Activated T-cell treated with anti-CD3 and anti-CD28 coated beads, Interleukin-2, amount 50 U/mL, for 48 hours (primary cell): ENCODE data around the gene DNAJC2.
A peak's percentile ranks its signal among the peaks of the same experiment; 100 is the strongest.
"Not testable (repeated sequence)": the region's sequence is repeated elsewhere in the genome, so short reads cannot be mapped to it uniquely, and the experiment has no call there.

Source experiments
- DNase-seq, 2 experiments: peaks; one replicate each; pipeline ENCODE4 v3.0.0-alpha.2; 2020

Gene DNAJC2

DNA sequence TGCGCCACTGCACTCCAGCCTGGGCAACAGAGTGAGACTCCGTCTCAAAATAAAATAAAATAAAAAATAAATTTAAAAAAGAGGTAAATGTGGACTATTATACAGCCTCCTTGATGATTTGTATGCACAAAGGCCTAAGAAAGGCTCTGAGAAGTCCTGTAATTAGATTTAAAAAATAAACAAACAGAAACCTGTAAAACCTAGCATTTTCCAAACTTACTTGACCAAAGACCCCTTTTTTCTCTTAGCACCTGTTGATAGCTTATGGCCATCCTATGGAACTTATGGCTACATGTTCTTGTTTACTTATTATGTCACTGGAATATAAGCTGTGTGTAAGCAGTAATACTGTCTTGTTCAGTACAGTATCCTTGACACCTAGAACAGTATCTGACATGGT is 5.7 kb downstream of the DNAJC2 start:
- DNase-seq, result no peak

DNA sequence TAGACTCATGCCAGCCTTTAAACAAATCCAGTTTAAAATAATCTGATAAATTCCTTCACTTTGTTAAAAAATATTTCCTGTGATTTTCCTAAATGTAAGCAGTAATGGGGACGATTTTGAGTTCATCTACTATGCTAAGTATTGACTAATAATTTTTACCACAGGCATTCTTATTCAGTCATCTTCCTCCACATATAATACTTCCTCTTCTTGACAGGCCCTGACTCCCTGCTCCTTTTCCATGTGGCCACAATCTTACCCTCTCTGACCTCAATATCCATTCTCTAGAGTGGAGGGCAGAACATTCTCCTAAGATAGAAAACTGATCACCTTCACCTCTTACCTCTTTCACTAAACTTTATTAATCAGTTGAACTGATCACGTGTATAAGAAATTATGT is 7.8 kb downstream of the DNAJC2 start:
- no peak for DNase-seq

DNA sequence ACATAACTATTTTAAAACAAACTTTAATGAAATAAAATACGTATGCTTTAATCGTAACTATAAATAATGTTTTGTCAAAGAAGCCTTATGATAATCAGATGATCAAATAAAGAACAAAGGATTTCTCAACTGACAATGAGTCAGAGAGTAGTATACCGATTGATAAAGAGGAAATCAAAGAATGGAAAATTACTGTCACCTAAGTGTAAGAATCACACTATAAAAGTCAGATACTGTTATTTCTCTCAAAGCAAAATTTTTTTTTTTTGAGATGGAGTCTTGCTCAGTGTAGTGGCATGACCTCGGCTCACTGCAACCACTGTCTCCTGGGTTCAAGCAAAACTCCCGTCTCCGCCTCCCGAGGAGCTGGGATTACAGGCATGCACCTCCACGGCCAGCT is 18.8 kb downstream of the DNAJC2 start:
- DNase-seq, result no peak

DNA sequence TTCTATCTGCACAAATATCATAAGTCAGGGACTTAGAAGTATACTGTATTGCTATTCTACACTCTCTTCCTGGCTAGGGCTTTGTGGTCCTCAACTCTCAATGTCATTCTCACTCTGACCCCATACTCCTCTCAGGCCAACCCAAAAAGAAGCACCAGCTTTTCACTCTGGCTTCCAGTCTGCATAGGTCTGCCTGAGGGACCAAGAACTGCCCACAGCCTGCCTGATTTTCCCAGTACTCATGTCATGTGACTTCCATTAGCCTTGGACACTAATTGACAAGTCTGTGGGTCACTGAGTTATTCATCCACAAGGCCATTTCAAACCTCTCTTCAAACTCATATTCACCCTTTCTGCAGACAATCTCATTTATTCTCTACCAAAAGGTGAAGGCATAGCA is 27.6 kb downstream of the DNAJC2 start:
- DNase-seq, result no peak

DNA sequence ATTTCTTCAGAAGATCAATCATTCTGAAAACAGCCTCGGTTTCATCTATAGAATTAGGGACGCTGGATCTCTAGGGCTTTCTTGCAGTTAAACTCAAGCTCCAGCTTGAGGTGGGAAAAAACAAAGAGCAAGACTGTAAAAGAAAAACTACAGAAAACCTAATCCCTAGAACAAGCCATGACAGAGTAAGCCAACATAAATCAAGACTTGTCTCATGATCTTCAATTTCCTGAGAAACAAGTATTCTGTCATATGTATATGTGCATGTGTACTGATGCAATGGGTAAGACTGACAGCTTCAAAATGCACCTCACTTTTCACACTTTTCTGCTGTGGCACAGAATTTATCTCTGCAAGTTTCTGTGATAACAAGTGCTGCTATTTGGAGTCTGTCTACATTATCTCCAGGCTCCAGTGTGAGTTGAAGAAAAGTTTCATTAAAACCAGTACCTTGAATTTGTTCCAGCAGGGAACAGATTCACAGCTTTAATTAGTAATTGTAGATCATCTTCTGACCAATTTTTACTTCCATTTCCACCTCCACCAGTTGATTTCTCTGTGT is 28.1 kb downstream of the DNAJC2 start:
- DNase-seq, result no peak

DNA sequence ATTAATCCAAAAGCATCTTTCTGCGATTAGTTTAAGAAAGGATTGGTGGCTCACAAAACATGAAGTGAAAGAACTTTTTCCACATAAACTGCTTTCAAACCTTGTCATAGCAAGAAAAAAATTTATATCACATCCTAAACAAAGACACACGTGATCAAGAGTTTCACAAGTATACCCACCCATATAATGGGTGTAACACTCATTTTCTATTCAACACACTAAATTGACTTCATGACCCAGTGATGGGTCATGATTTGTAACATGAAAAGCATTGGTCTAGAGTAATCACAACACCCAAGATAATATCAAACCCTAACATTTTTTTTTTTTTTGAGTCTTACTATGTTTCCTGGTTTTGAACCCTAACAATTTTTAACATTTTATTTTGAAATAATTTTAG is 29.7 kb downstream of the DNAJC2 start:
- no peak for DNase-seq

DNA sequence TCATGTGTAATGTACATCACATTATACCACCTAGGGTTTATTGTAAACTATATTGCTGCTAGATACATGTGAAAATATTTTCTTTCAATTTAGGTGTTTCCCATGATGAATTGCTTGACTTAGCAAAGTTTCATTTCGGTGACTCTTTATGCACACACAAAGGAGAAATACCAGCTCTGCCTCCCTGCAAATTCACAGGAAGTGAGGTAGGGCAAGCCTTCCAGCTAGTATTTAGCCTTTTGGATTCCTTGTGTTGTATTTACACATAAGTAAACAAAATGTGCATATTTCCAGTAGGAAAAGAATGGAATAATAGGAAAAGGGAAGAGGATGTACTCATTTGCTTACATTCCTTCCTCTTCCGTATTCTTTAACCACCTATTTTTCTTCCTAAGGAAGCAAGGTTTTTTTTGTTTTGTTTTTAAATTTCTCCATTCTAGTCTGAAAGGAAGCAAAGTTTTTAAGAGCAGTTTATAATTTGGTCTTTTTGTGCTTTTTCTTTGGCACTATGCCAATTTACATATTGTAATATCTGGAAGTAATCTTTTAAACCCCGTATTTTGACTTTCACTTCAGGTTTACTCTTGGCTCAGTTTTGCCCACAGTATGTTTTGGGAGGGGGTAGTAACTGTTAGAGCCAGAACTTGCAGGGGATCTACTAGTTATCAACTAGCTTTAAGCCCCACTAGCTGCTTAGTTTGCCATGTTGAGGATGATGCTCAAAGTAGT is 36.9 kb downstream of the DNAJC2 start:
- no peak for DNase-seq

DNA sequence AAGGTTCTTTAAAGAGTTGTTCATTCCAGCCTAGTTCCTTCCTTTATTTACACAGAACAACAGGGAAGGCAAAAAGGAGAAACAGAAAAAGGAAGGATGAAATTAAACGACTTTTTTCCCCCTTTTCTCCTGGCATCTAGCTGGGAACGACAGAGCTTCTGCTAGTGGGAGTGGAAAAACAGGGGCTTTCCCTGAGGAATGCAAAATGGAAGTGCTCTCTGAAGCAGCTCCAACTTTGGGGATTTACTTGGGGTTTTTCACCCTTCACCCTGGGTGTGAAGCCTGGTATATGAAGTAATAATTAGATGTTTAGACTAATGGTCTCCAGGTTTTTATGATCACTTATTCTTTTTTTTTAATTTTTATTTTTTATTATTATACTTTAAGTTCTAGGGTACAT is 43.1 kb downstream of the DNAJC2 start:
- no peak for DNase-seq

DNA sequence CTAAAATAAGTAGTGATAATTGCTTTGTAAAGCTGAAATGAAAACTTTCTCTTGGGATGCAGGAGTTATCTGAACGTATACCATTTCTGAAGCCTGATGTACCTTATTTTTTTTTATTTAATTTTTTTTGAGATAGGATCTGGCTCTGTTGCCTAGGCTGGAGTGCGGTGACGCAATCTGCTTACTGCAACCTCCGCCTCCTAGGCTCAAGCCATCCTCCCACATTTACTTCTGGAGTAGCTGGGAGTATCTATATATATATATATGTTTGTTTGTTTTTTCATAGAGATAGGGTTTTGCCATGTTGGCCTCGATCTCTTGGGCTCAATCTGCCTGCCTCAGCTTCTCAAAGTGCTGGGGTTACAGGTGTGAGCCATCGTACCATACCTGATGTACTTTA is 44.9 kb downstream of the DNAJC2 start:
- DNase-seq, result no peak

DNA sequence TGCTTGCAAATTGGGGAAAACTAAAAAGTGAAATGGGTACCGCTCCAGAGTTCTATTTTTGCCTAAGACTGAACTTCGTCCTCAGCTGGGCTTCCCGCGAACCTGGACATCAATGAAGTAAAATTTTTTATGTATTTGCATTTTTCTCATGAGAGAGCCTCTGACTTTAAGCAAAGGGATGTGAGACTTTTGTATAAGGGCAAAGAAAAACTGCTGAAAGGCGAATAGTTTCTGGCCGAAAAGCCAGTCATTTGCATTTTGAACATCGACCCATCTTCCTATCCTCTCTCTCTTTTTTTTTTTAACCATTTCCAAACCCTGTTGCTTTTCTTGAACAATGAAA is 46.8 kb downstream of the DNAJC2 start:
- DNase-seq, result no peak

DNA sequence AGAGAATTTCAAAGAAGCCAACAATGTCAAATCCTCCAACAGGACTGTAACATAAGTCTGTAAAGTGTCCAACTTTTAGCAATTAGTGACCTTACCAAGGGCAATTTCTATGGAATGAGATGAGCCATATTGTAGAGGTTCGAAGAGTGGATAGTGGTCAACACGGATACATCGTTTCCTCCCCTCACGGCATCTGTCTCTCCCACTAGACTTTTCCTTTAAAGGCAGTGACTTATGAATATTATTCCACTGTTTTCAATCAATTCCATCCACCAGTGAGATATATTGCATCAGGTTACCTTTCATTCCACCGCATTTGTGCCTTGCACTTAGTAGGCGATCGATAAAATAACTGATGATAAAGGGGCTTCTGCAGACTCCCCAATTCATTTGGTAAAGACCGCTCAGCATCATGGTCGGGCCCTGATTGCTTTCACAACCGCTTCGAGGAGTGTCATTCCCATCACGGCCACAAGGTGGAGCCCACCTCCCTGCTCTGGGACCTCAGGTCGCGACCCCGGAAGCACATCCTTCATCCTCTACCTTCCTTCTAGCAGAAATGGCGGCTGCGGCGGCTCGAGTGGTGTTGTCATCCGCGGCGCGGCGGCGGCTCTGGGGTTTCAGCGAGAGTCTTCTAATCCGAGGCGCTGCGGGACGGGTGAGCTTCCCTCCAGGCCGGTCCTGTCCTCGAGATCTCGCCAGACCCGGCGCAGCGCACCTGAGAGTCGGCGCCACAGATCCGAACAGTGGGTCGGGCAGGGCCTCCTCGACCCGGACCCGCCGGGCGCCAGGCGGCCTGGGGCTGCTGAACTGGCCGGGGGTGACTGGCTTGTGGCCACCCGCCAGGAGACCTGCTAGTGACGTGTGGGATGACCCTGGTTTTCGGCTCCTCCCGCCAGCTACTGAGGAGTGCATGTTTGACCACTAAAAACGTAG is 47.4 kb downstream of the DNAJC2 start, which contains the start of gene PMPCB:
Gene PMPCB, plus strand, starts transcription at position 535 of the 936 bp plus-strand sequence. Its CDS starts 25 bp downstream, at position 560.
- peak; percentile 97 to 98 for DNase-seq

DNA sequence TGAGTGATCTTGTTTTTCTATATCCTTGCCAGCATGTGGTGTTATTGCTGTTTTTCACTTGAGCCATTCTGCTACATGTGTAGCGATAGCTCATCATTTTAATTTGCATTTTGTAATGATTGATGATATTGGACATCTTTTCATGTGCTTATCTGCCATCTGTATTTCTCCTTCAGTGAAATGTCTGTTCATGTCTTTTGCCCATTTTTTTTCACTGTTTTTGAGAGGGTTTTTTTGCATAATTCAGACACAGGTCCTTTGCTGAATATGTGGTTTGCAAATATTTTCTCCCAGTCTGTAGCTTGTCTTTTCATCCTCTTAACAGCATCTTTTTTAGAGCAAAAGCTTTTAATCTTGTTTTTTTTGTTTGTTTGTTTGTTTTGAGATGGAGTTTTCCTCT is 51.0 kb downstream of the DNAJC2 start:
- DNase-seq, result no peak

DNA sequence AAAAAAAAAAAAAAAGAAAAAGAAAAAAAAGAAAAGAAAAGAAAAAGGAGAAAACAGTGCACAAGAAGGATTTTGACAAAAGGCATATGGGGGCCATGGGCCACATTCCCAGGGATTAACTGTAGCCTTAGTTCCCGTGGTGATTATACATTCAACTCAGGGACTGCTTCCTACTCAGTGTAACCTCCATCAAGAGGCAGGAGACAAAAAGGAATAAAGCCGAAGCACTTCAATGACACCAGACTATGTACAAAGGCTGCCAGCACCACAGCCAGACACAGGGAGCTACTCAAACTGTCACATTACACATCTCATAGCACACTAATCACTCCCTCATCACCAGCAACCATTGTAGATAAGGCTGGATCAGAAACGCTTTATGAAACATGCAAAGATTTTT is 52.4 kb downstream of the DNAJC2 start:
- DNase-seq, result no peak

DNA sequence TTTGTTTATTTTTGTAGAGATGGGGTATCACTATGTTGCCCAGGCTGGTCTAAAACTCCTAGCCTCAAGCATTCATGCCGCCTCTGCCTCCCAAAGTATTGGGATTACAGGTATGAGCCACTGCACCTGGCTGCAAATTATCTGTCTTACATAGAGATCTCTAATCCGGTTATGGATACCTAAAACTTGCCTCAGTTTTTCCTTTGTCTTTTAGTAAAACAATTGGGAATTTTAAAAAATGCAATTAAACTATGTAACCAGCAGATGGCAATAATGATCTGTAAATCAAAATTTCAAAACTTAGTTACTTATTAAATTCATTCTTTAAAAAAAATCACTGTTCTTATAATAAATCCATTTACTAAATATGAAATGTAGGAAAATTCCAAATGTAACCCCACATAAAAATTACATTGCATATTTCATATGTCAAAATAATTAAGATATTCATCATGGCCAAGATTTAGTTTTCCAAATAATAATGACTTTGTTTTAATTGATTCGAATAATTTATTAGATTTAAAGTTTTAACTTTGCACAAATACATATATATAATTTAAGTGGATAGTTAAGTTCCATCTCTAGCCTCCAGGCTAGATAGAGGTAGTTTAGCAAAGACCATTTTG is 61.7 kb downstream of the DNAJC2 start:
- DNase-seq, result not testable (repeated sequence)

DNA sequence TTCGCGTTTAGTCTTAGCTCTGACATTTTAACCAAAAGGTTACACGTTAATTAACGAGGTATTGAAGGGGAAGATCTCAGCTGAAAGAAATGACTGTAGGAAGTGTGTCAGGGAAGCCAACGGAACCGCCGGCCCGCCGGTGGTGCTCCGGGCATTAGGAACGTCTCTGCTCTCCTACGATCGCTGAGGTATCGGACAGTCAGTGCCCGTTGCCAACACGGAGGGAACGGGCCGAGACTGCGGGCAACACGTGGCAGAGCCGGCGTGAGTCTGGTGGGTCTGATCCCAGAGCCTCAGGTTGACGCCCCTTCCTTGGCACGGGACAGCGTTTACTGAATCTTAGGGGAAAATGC is 63.8 kb downstream of the DNAJC2 start:
- DNase-seq, result not testable (repeated sequence)

DNA sequence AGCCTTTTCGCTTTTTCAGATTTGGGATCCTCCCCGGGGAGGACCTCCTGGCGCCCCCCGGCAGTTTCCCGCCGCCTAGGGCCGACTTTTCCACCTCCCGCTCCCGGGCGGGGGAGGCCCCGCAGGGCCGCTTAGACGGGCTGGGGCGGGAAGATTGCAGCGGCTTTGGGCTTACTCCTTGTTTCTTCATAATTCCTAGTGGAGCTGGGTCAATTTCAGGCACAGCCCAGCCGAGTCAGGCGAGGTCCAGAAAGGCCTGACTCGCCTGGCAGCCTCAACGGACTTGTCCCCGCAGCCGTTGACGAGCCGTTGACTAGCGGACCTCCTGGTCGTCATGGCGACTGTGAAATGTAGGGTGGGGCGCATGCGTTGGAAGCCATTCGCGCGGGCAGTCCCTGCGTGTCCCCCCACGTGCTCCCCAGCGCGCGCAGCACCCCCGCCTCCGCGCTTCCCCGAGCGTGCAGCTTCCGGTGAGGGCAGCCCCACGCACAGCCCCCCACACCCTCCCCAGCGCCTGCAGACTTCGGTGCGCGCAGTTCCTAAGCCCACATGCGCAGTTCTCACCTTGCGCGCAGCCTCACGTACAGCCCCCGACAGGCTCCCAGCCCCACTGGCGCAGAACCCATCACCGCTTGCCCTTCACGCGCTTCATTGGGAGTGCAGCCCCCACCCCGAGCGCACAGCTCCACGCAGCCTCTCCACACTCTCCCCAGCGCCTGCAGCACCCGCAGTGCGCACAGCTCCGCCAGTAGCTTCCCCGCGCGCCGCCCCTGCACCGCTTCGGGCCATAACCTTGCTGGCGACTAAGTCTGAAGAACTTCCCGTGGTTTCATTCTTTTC is 64.4 kb downstream of the DNAJC2 start:
- peak; percentile 87 to 90 for DNase-seq

DNA sequence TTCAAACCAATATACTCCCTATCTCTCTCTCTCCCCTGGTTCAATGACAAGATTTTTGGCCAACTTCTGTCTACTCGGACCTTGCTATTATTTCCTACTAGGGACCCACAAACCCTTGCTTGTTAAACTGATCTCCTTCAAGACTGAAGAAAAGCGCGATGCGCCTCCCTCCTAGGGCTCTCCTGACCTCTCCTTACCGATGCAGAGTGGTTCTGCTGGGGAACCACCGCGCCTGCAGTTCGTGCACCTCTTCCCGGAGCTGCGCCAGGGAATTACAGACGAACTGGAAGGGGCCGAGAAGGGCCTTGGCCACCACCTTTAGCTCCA is 65.0 kb downstream of the DNAJC2 start:
- not testable (repeated sequence) for DNase-seq

DNA sequence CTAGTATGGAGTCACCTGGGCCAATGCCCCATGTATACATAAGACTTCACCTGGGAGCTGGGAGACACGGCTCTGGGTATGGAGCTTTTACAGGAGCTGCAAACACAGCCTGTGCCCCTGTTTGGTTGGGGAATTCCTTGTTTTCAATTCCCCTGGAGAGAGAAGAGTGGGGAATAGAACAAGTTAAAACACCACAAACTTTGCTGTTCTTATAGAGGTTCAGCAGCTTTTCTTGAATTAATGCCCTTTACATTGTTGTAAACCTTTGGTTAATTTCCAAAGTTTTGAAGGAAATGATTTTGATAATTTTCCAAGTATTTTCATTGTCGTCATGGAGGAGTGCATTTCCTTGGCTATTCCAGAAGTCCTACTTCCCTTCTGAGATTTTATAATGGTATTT is 66.4 kb downstream of the DNAJC2 start:
- not testable (repeated sequence) for DNase-seq

DNA sequence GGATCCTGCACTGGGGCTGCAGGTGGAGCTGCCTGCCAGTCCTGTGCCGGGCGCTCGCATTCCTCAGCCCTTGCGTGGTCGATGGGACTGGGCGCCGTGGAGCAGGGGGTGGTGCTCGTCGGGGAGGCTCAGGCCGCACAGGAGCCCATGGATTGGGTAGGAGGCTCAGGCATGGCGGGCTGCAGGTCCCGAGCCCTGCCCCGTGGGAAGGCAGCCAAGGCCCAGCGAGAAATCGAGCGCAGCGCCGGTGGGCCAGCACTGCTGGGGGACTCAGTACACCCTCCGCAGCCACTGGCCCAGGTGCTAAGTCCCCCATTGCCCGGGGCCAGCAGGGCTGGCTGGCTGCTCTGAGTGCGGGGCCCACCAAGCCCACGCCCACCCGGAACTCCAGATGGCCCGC is 69.7 kb downstream of the DNAJC2 start:
- DNase-seq, result not testable (repeated sequence)

DNA sequence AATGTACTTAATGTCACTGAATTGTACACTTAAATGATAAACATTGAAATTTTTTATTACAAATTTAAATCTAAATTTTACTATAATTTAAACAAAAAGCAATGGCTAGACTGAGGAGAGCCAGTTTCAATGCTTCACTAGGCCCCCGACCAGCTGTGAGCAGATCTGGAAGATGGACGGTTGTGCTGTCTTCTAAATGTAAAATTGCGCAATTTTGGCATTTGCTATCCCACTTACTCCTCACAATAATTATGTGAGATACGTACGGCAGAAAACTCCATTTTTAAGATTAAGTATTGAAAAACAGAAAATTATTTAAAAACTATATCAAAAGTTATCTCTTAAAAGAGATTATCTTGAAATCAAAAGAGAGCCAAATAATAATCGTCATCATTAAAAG is 71.2 kb downstream of the DNAJC2 start:
- DNase-seq, result not testable (repeated sequence)

DNA sequence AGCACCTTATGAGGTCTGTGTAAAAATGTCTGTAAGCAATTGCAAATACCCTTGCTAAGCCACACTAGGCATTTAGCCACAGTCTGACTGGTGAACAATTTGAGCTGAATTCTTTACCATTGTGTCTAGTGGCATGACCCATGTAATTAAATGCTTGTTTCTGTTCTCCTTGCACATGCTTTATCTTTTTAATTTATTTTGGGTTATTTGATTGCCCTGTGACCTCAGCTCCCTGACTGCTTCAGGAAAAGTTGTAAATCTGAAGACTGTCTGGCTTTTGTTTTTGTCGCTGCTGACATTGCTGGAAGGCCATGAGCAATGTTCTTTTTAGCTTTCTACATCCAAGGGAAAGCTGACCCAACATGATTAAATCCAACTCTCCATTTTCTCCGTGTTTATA is 78.3 kb downstream of the DNAJC2 start:
- not testable (repeated sequence) for DNase-seq

DNA sequence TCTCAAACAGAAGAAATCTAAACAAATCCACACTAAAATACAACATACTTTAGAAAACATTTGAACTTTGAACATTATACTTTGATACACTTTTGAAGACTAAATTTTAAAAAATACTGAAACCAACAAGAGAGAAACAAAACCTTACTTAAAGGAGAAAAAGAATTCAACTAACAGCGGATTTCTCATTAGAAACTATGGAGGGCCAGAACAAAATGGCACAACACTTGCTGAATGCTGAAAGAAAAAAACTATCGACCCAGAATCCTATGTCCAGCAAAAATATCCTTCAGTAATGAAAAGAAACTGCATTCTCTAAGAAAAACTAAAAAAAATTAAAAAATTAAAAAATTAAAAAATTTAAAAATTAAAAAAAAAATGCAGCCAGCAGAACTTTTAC is 80.5 kb downstream of the DNAJC2 start:
- DNase-seq, result not testable (repeated sequence)
